Activated naive CD4-positive, alpha-beta T cell treated with anti-CD3 and anti-CD28 coated beads, Interleukin-2, amount 10 ng/mL, durations not matched to agents 7 days and 5 days (primary cell): ENCODE results near the gene SEPSECS.

Experiments used
- CTCF ChIA-PET: fragments of 350-600 bp; sonication (Branson Sonifier 250); formaldehyde crosslinking; loops from one replicate; lab custom pipeline; 2021; ENCODE audit warnings: antibody characterized with exemption; lab: Charles Lee
- DNase-seq: peaks from one replicate; pipeline ENCODE4 v3.0.0-alpha.2; 2020
- H3K27ac Mint-ChIP-seq: one replicate; pipeline ENCODE4 v1.8.0; 2021; ENCODE audit warnings: mild to moderate bottlenecking, moderate library complexity, mixed read lengths
- H3K27me3 Mint-ChIP-seq: one replicate; pipeline ENCODE4 v1.8.0; 2021; ENCODE audit warnings: mild to moderate bottlenecking, mixed read lengths
- H3K36me3 Mint-ChIP-seq: one replicate; pipeline ENCODE4 v1.8.0; 2021; ENCODE audit warnings: mixed read lengths
- H3K4me1 Mint-ChIP-seq: one replicate; pipeline ENCODE4 v1.8.0; 2021; ENCODE audit warnings: mixed read lengths
- H3K4me3 Mint-ChIP-seq: one replicate; pipeline ENCODE4 v1.8.0; 2021; ENCODE audit warnings: mild to moderate bottlenecking, moderate library complexity, mixed read lengths
- H3K9me3 Mint-ChIP-seq: one replicate; pipeline ENCODE4 v1.8.0; 2021; ENCODE audit warnings: mixed read lengths

The SEPSECS gene

GRCh38 chr4:25070545-25070944, 89.7 kb downstream of the SEPSECS start:
- CTCF ChIA-PET = no interaction called here
- Mint-ChIP-seq H3K36me3 (no peaks in the 10 kb centered on the region), H3K27ac (no peak overlapping the region), H3K27me3 (no peaks in the 10 kb centered on the region), H3K9me3 (no peaks in the 10 kb centered on the region), H3K4me3 (no peak overlapping the region), H3K4me1 (no peaks in the 10 kb centered on the region)
- no peak for DNase-seq
